Neural cell (in vitro differentiated cells): ENCODE measurements around the gene ADGRL3. TPM values are rescaled to one million over a fixed set of nuclear protein-coding genes. Genes with fewer than 3 reads are reported as not detected.

ENCODE experiments used
- H2AFZ ChIP-seq: fragments of 200-600, 300-800 bp; sonication (generic), shearing (Covaris generic); 2 replicates; pipeline ENCODE4 v1.6.0; 2014; ENCODE audit warnings: low read depth, mild to moderate bottlenecking, antibody characterized with exemption, low read length, moderate library complexity
- H3F3A ChIP-seq: fragments of 200-600 bp; shearing (Covaris generic); 2 replicates; pipeline ENCODE4 v1.6.1; 2016; ENCODE audit warnings: mild to moderate bottlenecking, moderate library complexity, mixed read lengths, antibody characterized with exemption, low read length; ENCODE audit not compliant: insufficient read depth, poor library complexity, severe bottlenecking
- H3K27ac ChIP-seq: fragments of 200-600, 300-800 bp; sonication (generic), shearing (Covaris generic); 2 replicates; pipeline ENCODE4 v1.5.1; 2014; ENCODE audit warnings: mild to moderate bottlenecking, low read length, moderate library complexity
- H3K27me3 ChIP-seq: fragments of 300-800, 200-600 bp; sonication (generic), shearing (Covaris generic); 2 replicates; pipeline ENCODE4 v1.6.0; 2014; ENCODE audit warnings: mild to moderate bottlenecking, low read depth, low read length, moderate library complexity; ENCODE audit not compliant: insufficient read depth
- H3K36me3 ChIP-seq: fragments of 300-800, 200-600 bp; sonication (generic), shearing (Covaris generic); 2 replicates; pipeline ENCODE4 v1.5.1; 2014; ENCODE audit warnings: mild to moderate bottlenecking, antibody characterized with exemption, low read length, moderate library complexity; ENCODE audit not compliant: insufficient read depth
- H3K4me2 ChIP-seq: fragments of 300-800, 200-600 bp; sonication (generic), shearing (Covaris generic); 2 replicates; pipeline ENCODE4 v1.6.0; 2014; ENCODE audit warnings: mild to moderate bottlenecking, low read length
- H3K4me3 ChIP-seq: fragments of 300-800, 200-600 bp; sonication (generic), shearing (Covaris generic); 2 replicates; pipeline ENCODE4 v1.5.1; 2014; ENCODE audit warnings: mild to moderate bottlenecking, low read length, moderate library complexity
- H3K79me2 ChIP-seq: fragments of 200-600 bp; shearing (Covaris generic); replicated peaks from 2 replicates; pipeline ENCODE4 v1.6.0; 2014; ENCODE audit warnings: mild to moderate bottlenecking, low read length, moderate library complexity; ENCODE audit not compliant: insufficient read depth
- H3K9ac ChIP-seq: fragments of 300-800, 200-600 bp; sonication (generic), shearing (Covaris generic); 2 replicates; pipeline ENCODE4 v1.6.1; 2016; ENCODE audit warnings: mild to moderate bottlenecking, low read length, mixed read lengths
- H3K9me2 ChIP-seq: fragments of 200-600 bp; shearing (Covaris generic); 2 replicates; pipeline ENCODE4 v1.6.1; 2016; ENCODE audit warnings: mild to moderate bottlenecking, low read length, mixed read lengths; ENCODE audit not compliant: insufficient read depth
- H3K9me3 ChIP-seq: fragments of 200-600, 300-800 bp; sonication (generic), shearing (Covaris generic); 2 replicates; pipeline ENCODE4 v1.6.1; 2016; ENCODE audit warnings: mild to moderate bottlenecking, mixed run types, low read length, moderate library complexity, mixed read lengths
- H4K20me1 ChIP-seq: fragments of 200-600 bp; shearing (Covaris generic); 2 replicates; pipeline ENCODE4 v1.6.1; 2016; ENCODE audit warnings: mild to moderate bottlenecking, mixed run types; ENCODE audit not compliant: insufficient read depth
- EP300 ChIP-seq: fragments of 450-650 bp; conservative IDR thresholded peaks from 2 replicates; pipeline ENCODE4 v1.6.1; 2014; ENCODE audit warnings: antibody characterized with exemption, mild to moderate bottlenecking, moderate library complexity; ENCODE audit not compliant: poor library complexity, severe bottlenecking
- EZH2 ChIP-seq: fragments of 200-600, 300-800 bp; shearing (Covaris generic), sonication (generic); IDR thresholded peaks from 2 replicates; pipeline ENCODE4 v1.6.1; 2014; ENCODE audit warnings: antibody characterized with exemption, low read length, borderline replicate concordance, mild to moderate bottlenecking; ENCODE audit not compliant: insufficient read depth, poor library complexity, severe bottlenecking
- MXI1 ChIP-seq: fragments of 450-650 bp; conservative IDR thresholded peaks from 2 replicates; pipeline ENCODE4 v1.6.1; 2014; ENCODE audit warnings: antibody characterized with exemption, mild to moderate bottlenecking; ENCODE audit not compliant: poor library complexity, severe bottlenecking
- POLR2AphosphoS5 ChIP-seq: IDR thresholded peaks from 2 replicates; pipeline ENCODE4 v1.6.1; 2012
- RAD21 ChIP-seq: fragments of 450-650 bp; conservative IDR thresholded peaks from 2 replicates; pipeline ENCODE4 v1.6.1; 2014; ENCODE audit warnings: antibody characterized with exemption, mild to moderate bottlenecking, moderate library complexity
- SMC3 ChIP-seq: fragments of 450-650 bp; conservative IDR thresholded peaks from 2 replicates; pipeline ENCODE4 v1.6.1; 2014; ENCODE audit warnings: antibody characterized with exemption, mild to moderate bottlenecking, moderate library complexity; ENCODE audit not compliant: poor library complexity
- TAF1 ChIP-seq: IDR thresholded peaks from 2 replicates; pipeline ENCODE4 v1.6.1; 2012; ENCODE audit warnings: low read depth
- polyA plus RNA-seq: library from polyadenylated mRNA; depleted of rRNA; stranded (reverse); fragments of >200 nt; gene quantifications from 2 replicates; pipeline ENCODE4 v1.2.3, GENCODE V29; 2014
- TF ChIP-seq, protein P1 (sequence below): IDR thresholded peaks from 2 replicates; pipeline ENCODE4 v1.6.1; 2012; ENCODE audit warnings: borderline replicate concordance
- TF ChIP-seq, protein P2 (sequence below): fragments of 450-650 bp; IDR thresholded peaks from 2 replicates; pipeline ENCODE4 v1.5.1; 2014; ENCODE audit warnings: antibody characterized with exemption, mild to moderate bottlenecking, moderate library complexity; ENCODE audit not compliant: poor library complexity, severe bottlenecking

Gene ADGRL3
- polyA plus RNA-seq, 1 donor from 2014 or later: 99.4 TPM

DNA sequence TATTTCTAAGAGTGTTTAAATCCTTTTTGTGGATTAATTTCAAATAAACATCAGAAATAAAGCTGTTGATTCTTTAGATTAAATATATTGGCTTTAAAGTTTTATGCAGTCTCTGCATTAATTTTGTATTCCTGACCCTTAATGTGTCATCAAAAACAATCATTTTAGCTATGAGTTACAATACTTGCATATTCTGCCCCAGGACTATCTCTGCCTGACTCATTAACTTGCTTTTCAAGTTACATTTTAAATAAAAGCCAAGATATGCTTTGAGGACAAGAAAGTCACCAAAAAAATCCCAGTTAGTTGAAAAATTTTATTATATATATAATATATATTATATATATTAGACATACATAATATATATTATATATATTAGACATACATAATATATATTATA is 208.7 kb downstream of the ADGRL3 start:
- Histone ChIP-seq H2AFZ (no peak overlapping the region), H3K27ac (no peak overlapping the region), H3K79me2 (peaks cover 11% of the 10 kb centered on the region), H3K9me3 (no peaks in the 10 kb centered on the region), H4K20me1 (no peaks in the 10 kb centered on the region), H3K36me3 (no peaks in the 10 kb centered on the region), H3K9ac (no peak overlapping the region), H3K9me2 (no peaks in the 10 kb centered on the region), H3F3A (no peaks in the 10 kb centered on the region), H3K27me3 (no peaks in the 10 kb centered on the region), H3K4me3 (no peak overlapping the region), H3K4me2 (no peak overlapping the region)
- TF ChIP-seq POLR2AphosphoS5: no peak

DNA sequence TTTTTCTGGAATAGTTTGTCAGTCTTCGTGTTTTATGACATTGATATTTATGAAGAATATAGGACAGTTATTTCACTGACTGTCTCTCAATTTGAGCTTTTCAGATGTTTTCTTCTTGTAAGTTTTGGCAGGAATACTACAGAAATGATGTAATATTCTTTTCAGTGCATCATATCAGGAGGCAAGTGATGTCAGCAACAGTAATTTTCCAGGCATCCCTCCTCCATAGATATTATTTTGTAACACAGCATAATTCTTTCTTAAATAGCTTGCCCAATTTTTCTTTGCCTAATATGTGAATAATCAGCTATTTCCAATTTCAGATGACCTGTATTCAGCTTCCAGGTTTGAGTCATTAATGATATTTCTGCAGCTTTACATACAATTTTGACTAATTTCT is 211.1 kb downstream of the ADGRL3 start:
- H3K27ac ChIP-seq: no peak overlapping the region
- no peaks in the 10 kb centered on the region for H3F3A ChIP-seq
- H3K4me3 ChIP-seq: no peak overlapping the region
- H3K4me2 ChIP-seq: no peak overlapping the region
- no peaks in the 10 kb centered on the region for H3K36me3 ChIP-seq
- no peaks in the 10 kb centered on the region for H4K20me1 ChIP-seq
- no peaks in the 10 kb centered on the region for H3K9me2 ChIP-seq
- H3K79me2 ChIP-seq: peaks cover 18% of the 10 kb centered on the region
- TF ChIP-seq TAF1 (no peak), MXI1 (no peak), POLR2AphosphoS5 (no peak), RAD21 (no peak), SMC3 (no peak), EZH2 (no peak), EP300 (no peak)
- TF ChIP-seq, protein P1, sequence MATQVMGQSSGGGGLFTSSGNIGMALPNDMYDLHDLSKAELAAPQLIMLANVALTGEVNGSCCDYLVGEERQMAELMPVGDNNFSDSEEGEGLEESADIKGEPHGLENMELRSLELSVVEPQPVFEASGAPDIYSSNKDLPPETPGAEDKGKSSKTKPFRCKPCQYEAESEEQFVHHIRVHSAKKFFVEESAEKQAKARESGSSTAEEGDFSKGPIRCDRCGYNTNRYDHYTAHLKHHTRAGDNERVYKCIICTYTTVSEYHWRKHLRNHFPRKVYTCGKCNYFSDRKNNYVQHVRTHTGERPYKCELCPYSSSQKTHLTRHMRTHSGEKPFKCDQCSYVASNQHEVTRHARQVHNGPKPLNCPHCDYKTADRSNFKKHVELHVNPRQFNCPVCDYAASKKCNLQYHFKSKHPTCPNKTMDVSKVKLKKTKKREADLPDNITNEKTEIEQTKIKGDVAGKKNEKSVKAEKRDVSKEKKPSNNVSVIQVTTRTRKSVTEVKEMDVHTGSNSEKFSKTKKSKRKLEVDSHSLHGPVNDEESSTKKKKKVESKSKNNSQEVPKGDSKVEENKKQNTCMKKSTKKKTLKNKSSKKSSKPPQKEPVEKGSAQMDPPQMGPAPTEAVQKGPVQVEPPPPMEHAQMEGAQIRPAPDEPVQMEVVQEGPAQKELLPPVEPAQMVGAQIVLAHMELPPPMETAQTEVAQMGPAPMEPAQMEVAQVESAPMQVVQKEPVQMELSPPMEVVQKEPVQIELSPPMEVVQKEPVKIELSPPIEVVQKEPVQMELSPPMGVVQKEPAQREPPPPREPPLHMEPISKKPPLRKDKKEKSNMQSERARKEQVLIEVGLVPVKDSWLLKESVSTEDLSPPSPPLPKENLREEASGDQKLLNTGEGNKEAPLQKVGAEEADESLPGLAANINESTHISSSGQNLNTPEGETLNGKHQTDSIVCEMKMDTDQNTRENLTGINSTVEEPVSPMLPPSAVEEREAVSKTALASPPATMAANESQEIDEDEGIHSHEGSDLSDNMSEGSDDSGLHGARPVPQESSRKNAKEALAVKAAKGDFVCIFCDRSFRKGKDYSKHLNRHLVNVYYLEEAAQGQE: no peak
- TF ChIP-seq, protein P2, sequence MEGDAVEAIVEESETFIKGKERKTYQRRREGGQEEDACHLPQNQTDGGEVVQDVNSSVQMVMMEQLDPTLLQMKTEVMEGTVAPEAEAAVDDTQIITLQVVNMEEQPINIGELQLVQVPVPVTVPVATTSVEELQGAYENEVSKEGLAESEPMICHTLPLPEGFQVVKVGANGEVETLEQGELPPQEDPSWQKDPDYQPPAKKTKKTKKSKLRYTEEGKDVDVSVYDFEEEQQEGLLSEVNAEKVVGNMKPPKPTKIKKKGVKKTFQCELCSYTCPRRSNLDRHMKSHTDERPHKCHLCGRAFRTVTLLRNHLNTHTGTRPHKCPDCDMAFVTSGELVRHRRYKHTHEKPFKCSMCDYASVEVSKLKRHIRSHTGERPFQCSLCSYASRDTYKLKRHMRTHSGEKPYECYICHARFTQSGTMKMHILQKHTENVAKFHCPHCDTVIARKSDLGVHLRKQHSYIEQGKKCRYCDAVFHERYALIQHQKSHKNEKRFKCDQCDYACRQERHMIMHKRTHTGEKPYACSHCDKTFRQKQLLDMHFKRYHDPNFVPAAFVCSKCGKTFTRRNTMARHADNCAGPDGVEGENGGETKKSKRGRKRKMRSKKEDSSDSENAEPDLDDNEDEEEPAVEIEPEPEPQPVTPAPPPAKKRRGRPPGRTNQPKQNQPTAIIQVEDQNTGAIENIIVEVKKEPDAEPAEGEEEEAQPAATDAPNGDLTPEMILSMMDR: no peak
- no peak overlapping the region for H2AFZ ChIP-seq
- no peak overlapping the region for H3K9ac ChIP-seq
- H3K27me3 ChIP-seq: no peaks in the 10 kb centered on the region
- no peaks in the 10 kb centered on the region for H3K9me3 ChIP-seq

DNA sequence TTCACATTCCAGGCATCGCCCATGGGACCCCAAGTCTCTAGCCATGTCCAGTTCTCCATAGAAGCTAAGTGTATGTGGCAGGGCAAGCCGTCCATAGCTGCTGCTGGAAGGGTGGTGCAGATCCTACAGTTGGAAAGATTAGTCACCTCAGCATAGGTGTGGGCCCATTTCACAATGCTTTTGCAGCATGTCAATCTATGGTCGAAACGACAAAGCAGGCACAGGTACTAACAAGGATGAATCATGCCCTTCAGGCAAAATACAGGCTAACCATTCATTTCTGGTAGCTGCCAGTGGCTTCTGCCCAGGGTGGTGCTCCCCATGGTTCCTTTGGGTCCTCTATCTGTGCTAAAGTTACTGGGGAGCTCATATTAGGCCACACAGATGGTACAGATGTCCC is 225.2 kb downstream of the ADGRL3 start:
- Histone ChIP-seq H4K20me1 (no peaks in the 10 kb centered on the region), H3K27ac (no peak overlapping the region), H3F3A (no peaks in the 10 kb centered on the region), H3K79me2 (no peaks in the 10 kb centered on the region), H3K9ac (no peak overlapping the region), H2AFZ (no peak overlapping the region), H3K36me3 (no peaks in the 10 kb centered on the region), H3K4me2 (no peak overlapping the region), H3K9me3 (no peaks in the 10 kb centered on the region), H3K27me3 (no peaks in the 10 kb centered on the region), H3K4me3 (no peak overlapping the region), H3K9me2 (no peaks in the 10 kb centered on the region)
- TF ChIP-seq EP300: no peak
- no peak for TF ChIP-seq SMC3
- no peak for TF ChIP-seq RAD21
- TF ChIP-seq EZH2: no peak
- TF ChIP-seq MXI1: no peak
- TF ChIP-seq TAF1: no peak
- TF ChIP-seq, protein P1: no peak
- TF ChIP-seq, protein P2: no peak
- TF ChIP-seq POLR2AphosphoS5: no peak
